Lung (tissue), 12 donors: ENCODE results near the gene FAT1. TPM values are rescaled to one million over a fixed set of nuclear protein-coding genes. Genes with fewer than 3 reads are reported as not detected.
A peak's percentile ranks its signal among the peaks of the same experiment; 100 is the strongest.

Experiments
- ATAC-seq: fragments of 200-7000 bp; cut with Tn5 transposase; one replicate; pipeline ENCODE4 v1.9.1; 2020; ENCODE audit warnings: moderate number of reproducible peaks; ENCODE audit not compliant: insufficient read depth, low FRiP score
- DNase-seq, 3 donors: peaks; one replicate each; pipeline ENCODE4 v3.0.0-alpha.2; 2013 to 2017
- H3K27ac ChIP-seq, 2 donors: one replicate each; pipeline ENCODE4 v1.5.1; 2013; ENCODE audit warnings: mild to moderate bottlenecking in 2 of 2, moderate library complexity in 2 of 2, control low read depth in 1 of 2, inconsistent platforms in 1 of 2, low read depth in 1 of 2, low read length in 1 of 2
- H3K27me3 ChIP-seq, 3 donors: one replicate each; pipeline ENCODE4 v1.5.1; 2013; ENCODE audit warnings: low read length in 2 of 3; ENCODE audit not compliant: control insufficient read depth in 3 of 3, insufficient read depth in 3 of 3
- H3K36me3 ChIP-seq, 4 donors: one replicate each; pipeline ENCODE4 v1.5.1; 2013; ENCODE audit warnings: low read length in 4 of 4, mild to moderate bottlenecking in 1 of 4, moderate library complexity in 1 of 4; ENCODE audit not compliant: control insufficient read depth in 4 of 4, insufficient read depth in 4 of 4
- H3K4me1 ChIP-seq, 5 donors: one replicate each; pipeline ENCODE4 v1.5.1; 2013; ENCODE audit warnings: low read length in 5 of 5, mild to moderate bottlenecking in 2 of 5, moderate library complexity in 1 of 5; ENCODE audit not compliant: control insufficient read depth in 5 of 5, insufficient read depth in 5 of 5
- H3K4me3 ChIP-seq: one replicate; pipeline ENCODE4 v1.5.1; 2013; ENCODE audit warnings: mild to moderate bottlenecking, control low read depth, moderate library complexity
- H3K9ac ChIP-seq, 2 donors: one replicate each; pipeline ENCODE4 v1.5.1; 2013; ENCODE audit warnings: low read length in 2 of 2, control low read depth in 1 of 2; ENCODE audit not compliant: insufficient read depth in 1 of 2
- H3K9me3 ChIP-seq, 4 donors: one replicate each; pipeline ENCODE4 v1.5.1; 2013; ENCODE audit warnings: low read length in 3 of 4, mild to moderate bottlenecking in 1 of 4, moderate library complexity in 1 of 4; ENCODE audit not compliant: control insufficient read depth in 4 of 4, insufficient read depth in 3 of 4
- WGBS, 2 donors: extraction: QIAGEN DNeasy Blood & Tissue Kit; methylation state at CpG; one replicate each; pipeline ENCODE4 v1.1.7; 2013; 5-methylcytosine and 5-hydroxymethylcytosine counted together
- polyA plus RNA-seq, 2 donors: library from polyadenylated mRNA; stranded (reverse); fragments of 200-250 nt; gene quantifications; one replicate each; pipeline ENCODE4 v1.2.1, GENCODE V29; 2013
- total RNA-seq, 2 donors: library from RNA; depleted of rRNA in 1 of 2; stranded (reverse); fragments of >200 nt in 1 of 2; gene quantifications; one replicate each; pipeline ENCODE4 v1.2.1, GENCODE V29; 2014 to 2021
- TF ChIP-seq, protein P1 (sequence below): IDR thresholded peaks from 2 replicates; pipeline ENCODE4 v1.5.1; 2012; ENCODE audit warnings: mild to moderate bottlenecking; ENCODE audit errors: control extremely low read depth, extremely low read depth
- donor health status: control.
- donor health status: control.
- donor health status: Bipolar disorder and iron deficiency.
- donor health status: healthy.
- donor health status: DM: yes; HTN: yes; CAD: no.

The FAT1 gene
- total and polyA plus RNA-seq, 4 donors: 19.4 to 318 (median 72.3) TPM

DNA sequence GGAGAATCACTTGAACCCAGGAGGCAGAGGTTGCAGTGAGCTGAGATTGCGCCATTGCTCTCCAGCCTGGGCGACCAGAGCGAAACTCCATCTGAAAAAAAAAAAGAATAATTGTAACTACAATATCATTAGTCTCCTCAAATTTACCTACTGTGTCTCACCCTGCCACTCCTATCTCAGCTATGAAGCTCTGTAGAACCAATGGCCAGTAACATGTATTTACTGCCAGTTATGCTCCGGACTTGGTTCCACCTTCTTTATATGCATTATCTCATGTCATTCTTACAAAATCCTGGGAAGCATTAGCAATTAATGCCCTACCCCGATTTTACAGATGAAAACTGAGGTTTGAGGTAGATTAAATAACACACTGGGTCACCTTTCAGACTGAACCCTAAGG is 7.0 kb upstream of the FAT1 start:
- no peaks in the 10 kb centered on the region for H3K27me3 ChIP-seq
- H3K4me1 ChIP-seq: peaks cover 0 to 16% (median 0%) of the 10 kb centered on the region in 5 donors
- DNase-seq (no peak), ATAC-seq (no peak)
- TF ChIP-seq, protein P1, sequence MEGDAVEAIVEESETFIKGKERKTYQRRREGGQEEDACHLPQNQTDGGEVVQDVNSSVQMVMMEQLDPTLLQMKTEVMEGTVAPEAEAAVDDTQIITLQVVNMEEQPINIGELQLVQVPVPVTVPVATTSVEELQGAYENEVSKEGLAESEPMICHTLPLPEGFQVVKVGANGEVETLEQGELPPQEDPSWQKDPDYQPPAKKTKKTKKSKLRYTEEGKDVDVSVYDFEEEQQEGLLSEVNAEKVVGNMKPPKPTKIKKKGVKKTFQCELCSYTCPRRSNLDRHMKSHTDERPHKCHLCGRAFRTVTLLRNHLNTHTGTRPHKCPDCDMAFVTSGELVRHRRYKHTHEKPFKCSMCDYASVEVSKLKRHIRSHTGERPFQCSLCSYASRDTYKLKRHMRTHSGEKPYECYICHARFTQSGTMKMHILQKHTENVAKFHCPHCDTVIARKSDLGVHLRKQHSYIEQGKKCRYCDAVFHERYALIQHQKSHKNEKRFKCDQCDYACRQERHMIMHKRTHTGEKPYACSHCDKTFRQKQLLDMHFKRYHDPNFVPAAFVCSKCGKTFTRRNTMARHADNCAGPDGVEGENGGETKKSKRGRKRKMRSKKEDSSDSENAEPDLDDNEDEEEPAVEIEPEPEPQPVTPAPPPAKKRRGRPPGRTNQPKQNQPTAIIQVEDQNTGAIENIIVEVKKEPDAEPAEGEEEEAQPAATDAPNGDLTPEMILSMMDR: no peak
- no peak overlapping the region for H3K27ac ChIP-seq
- no peaks in the 10 kb centered on the region for H3K36me3 ChIP-seq
- no peaks in the 10 kb centered on the region for H3K9me3 ChIP-seq
- no peak overlapping the region for H3K4me3 ChIP-seq
- H3K9ac ChIP-seq: no peak overlapping the region
- WGBS, 2 donors: 85 to 90% methylated on average over 5 of the region's 5 CpGs

DNA sequence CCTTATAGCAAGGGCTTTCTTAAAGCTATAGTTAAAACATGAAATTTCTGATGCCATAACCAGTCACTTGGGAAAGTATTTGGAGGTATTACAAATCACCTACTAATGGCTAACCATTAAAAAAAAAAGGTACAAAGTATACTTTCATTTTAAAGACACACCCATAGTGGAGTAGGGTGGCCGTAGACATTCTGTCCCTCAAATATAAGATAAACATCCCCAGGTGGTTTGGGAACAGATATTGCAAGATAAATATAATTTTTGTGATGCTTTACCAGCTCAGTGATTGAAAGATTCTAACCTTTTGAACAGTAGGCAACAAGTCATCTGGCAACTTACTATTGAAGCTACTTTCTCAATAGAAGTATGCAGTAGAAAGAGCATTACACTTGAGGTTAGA is 6.2 kb upstream of the FAT1 start:
- no peaks in the 10 kb centered on the region for H3K27me3 ChIP-seq
- no peak overlapping the region for H3K4me3 ChIP-seq
- no peak overlapping the region for H3K9ac ChIP-seq
- H3K36me3 ChIP-seq: no peaks in the 10 kb centered on the region
- TF ChIP-seq, protein P1: no peak
- ATAC-seq (no peak), DNase-seq (no peak)
- WGBS, 2 donors: 78 to 80% methylated on average over 1 of the region's 1 CpG
- no peak overlapping the region for H3K27ac ChIP-seq
- no peaks in the 10 kb centered on the region for H3K9me3 ChIP-seq
- peaks cover 0 to 16% (median 0%) of the 10 kb centered on the region in 5 donors for H3K4me1 ChIP-seq

DNA sequence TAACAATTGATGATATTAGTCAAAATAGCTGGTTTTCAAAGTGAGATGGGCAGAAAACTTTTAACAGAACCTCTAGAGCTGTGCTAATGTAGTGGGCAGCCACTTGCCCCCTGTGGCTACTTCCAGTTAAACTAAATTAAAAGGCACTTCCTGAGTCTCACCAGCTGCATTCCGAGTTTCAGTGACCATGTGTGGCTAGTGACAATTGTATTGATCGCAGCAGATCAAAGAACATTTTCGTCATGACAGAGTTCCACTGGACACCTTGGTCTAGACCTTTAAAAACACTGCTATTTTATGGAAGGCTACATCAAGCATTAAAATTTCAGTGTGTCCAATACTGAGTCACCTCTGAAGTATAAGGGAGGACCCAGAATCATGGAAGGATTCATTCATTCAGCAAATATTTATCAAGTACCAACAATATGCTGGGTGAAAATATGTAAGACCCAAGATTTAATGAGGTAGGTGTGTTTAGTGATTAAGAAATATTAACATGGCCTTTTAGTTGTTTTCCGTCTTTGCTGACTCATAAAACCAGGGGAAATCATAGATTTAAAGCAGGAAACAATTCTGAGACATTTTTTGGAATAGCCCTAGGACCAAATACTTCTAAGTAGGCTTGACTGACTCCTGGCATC is 5.1 kb upstream of the FAT1 start:
- 48 to 69% methylated on average over 4 of the region's 4 CpGs for WGBS, 2 donors
- no peak overlapping the region for H3K9ac ChIP-seq
- DNase-seq: no peak
- no peaks in the 10 kb centered on the region for H3K36me3 ChIP-seq
- TF ChIP-seq, protein P1: no peak
- no peaks in the 10 kb centered on the region for H3K27me3 ChIP-seq
- H3K27ac ChIP-seq: no peak overlapping the region
- no peak for ATAC-seq
- H3K4me3 ChIP-seq: no peak overlapping the region
- peaks cover 0 to 16% (median 0%) of the 10 kb centered on the region in 5 donors for H3K4me1 ChIP-seq
- H3K9me3 ChIP-seq: no peaks in the 10 kb centered on the region

DNA sequence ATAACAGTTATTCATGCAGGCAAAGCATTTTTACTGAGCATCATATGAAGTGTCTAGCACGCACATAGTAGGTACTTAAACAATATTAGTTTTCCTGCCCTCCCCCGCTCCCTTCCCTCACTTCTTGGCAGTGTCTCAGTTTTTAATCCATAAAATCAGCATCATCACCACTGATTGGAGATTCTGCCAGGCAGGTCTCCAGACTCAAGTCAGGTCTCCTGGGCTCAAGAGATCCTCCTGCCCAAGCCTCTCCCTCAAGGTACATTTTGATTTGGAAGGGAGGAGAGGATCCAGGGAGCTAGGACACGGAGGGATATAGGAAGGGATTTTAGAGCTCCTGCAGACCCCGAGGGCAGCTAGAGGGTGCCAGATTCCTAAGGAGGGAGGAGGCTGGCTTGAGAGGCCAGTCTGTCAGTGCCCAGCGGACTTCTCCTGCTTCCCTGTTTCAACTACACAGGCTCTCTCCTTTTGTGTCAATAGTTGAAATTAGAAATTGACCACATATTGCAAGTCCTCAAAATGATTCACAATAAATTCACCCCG is 4.4 kb upstream of the FAT1 start:
- 50 to 58% methylated on average over 6 of the region's 6 CpGs for WGBS, 2 donors
- Histone ChIP-seq H3K9ac (no peak overlapping the region), H3K36me3 (no peaks in the 10 kb centered on the region), H3K4me1 (peaks cover 0 to 16% (median 3%) of the 10 kb centered on the region in 5 donors), H3K27me3 (no peaks in the 10 kb centered on the region), H3K9me3 (no peaks in the 10 kb centered on the region), H3K27ac (no peak overlapping the region), H3K4me3 (no peak overlapping the region)
- ATAC-seq (no peak), DNase-seq (peak; percentile 29 to 67 (median 46))
- TF ChIP-seq, protein P1: no peak
